HepG2 (cell line): ENCODE results near the gene DHRS1. TPM values are rescaled to one million over a fixed set of nuclear protein-coding genes. Genes with fewer than 3 reads are reported as not detected.

Experiments
- AGO2 ChIP-seq: fragments of 200-400 bp; formaldehyde crosslinking; optimal IDR thresholded peaks from 2 replicates; pipeline ENCODE3; 2017; ENCODE audit warnings: mild to moderate bottlenecking, low read depth, low read length, moderate library complexity
- ARNT ChIP-seq: fragments of 450-650 bp; IDR thresholded peaks from 2 replicates; pipeline ENCODE4 v1.6.1; 2017
- EP300 ChIP-seq, 3 experiments: sonication (generic) in 1 of 3; formaldehyde crosslinking in 1 of 3; IDR thresholded peaks; 2 replicates each; pipeline versions ENCODE4 v1.5.1 to v1.6.1; 2011 to 2020; ENCODE audit warnings: low read depth in 2 of 3, low read length in 2 of 3, borderline replicate concordance in 1 of 3, improper control_type of control experiment in 1 of 3, mild to moderate bottlenecking in 1 of 3, missing genetic modification reagents in 1 of 3, moderate library complexity in 1 of 3
- KAT7 ChIP-seq: IDR thresholded peaks from 2 replicates; pipeline ENCODE4 v1.6.1; 2018; ENCODE audit warnings: borderline replicate concordance, missing compliant biosample characterization
- NFIB ChIP-seq: sonication (generic); formaldehyde crosslinking; IDR thresholded peaks from 2 replicates; pipeline ENCODE4 v1.9.0; 2021; ENCODE audit warnings: missing genetic modification reagents, mild to moderate bottlenecking, borderline replicate concordance
- NPAS2 ChIP-seq: sonication (generic); formaldehyde crosslinking; IDR thresholded peaks from 2 replicates; pipeline ENCODE4 v1.8.0; 2022; ENCODE audit warnings: mild to moderate bottlenecking, missing genetic modification reagents, borderline replicate concordance
- PAWR ChIP-seq: sonication (generic); formaldehyde crosslinking; IDR thresholded peaks from 2 replicates; pipeline ENCODE4 v1.4.0; 2020; ENCODE audit warnings: missing genetic modification reagents, mild to moderate bottlenecking, borderline replicate concordance
- RARG ChIP-seq: sonication (generic); formaldehyde crosslinking; IDR thresholded peaks from 2 replicates; pipeline ENCODE4 v1.4.0; 2020; ENCODE audit warnings: low read depth, mild to moderate bottlenecking, missing genetic modification reagents
- REPIN1 ChIP-seq: sonication (generic); formaldehyde crosslinking; IDR thresholded peaks from 2 replicates; pipeline ENCODE4 v1.8.0; 2022; ENCODE audit warnings: missing genetic modification reagents, low read depth, mild to moderate bottlenecking, borderline replicate concordance
- ZBTB14 ChIP-seq: sonication (generic); formaldehyde crosslinking; IDR thresholded peaks from 2 replicates; pipeline ENCODE4 v1.4.0; 2020; ENCODE audit warnings: missing genetic modification reagents
- ZNF275 ChIP-seq: sonication (generic); formaldehyde crosslinking; IDR thresholded peaks from 2 replicates; pipeline ENCODE4 v1.8.0; 2022; ENCODE audit warnings: missing genetic modification reagents, mild to moderate bottlenecking, inconsistent platforms, borderline replicate concordance
- ZNF280B ChIP-seq: sonication (generic); formaldehyde crosslinking; IDR thresholded peaks from 2 replicates; pipeline ENCODE4 v1.5.0; 2020; ENCODE audit warnings: missing genetic modification reagents, mild to moderate bottlenecking, borderline replicate concordance
- ZNF510 ChIP-seq: sonication (generic); formaldehyde crosslinking; IDR thresholded peaks from 2 replicates; pipeline ENCODE4 v1.4.0; 2020; ENCODE audit warnings: low read depth, mild to moderate bottlenecking, missing genetic modification reagents
- ZNF512B ChIP-seq: sonication (generic); formaldehyde crosslinking; IDR thresholded peaks from 2 replicates; pipeline ENCODE4 v1.5.1; 2020; ENCODE audit warnings: missing genetic modification reagents, mild to moderate bottlenecking, borderline replicate concordance
- ZNF550 ChIP-seq: sonication (generic); formaldehyde crosslinking; IDR thresholded peaks from 2 replicates; pipeline ENCODE4 v1.4.0; 2020; ENCODE audit warnings: mild to moderate bottlenecking, missing genetic modification reagents, borderline replicate concordance
- ZNF652 ChIP-seq: IDR thresholded peaks from 2 replicates; pipeline ENCODE4 v1.6.1; 2016; ENCODE audit warnings: low read depth, borderline replicate concordance
- ZSCAN5A ChIP-seq: sonication (generic); formaldehyde crosslinking; IDR thresholded peaks from 2 replicates; pipeline ENCODE4 v1.8.0; 2022; ENCODE audit warnings: mild to moderate bottlenecking, missing genetic modification reagents, borderline replicate concordance
- polyA plus RNA-seq, 8 experiments: library from polyadenylated mRNA; depleted of rRNA in 3 of 8; stranded (reverse) in 7 of 8; unstranded in 1 of 8; fragments of >200 nt; fragmentation: Illumina TruSeq in 4 of 8; extraction: Trizol in 4 of 8; gene quantifications; 2 replicates each; pipeline versions ENCODE4 v1.2.1 to v1.2.3, GENCODE V29; 2011 to 2016; ENCODE audit warnings: low read depth in 4 of 8, missing spikeins in 1 of 8, mixed read lengths in 1 of 8; ENCODE audit not compliant: insufficient read depth in 1 of 8
- total RNA-seq, 5 experiments: library from RNA; depleted of rRNA; stranded (reverse); fragments of >200 nt; fragmentation: Illumina TruSeq; extraction: Trizol; gene quantifications; 2 replicates each; pipeline ENCODE4 v1.2.3, GENCODE V29; 2016; ENCODE audit warnings: low read depth in 1 of 5

Gene DHRS1
- total and polyA plus RNA-seq, 2 of the 13 experiments (the other 11 are each of a cell fraction or from before 2014, with no cell fraction given) = 49.8 to 60.8 TPM

- TF ChIP-seq ZNF275 (no peak), ZNF280B (no peak), AGO2 (peak; percentile 31), ZNF550 (no peak), ZNF510 (no peak), PAWR (CRISPR knock-in tag) (no peak), ZSCAN5A (CRISPR knock-in tag) (no peak), NFIB (0 out of 2 replicates have a peak, but pooled peaks have one; percentile 60), ZNF652 (no peak), RARG (0 out of 2 replicates have a peak, but pooled peaks have one; percentile 5), NPAS2 (no peak), EP300 (IDR thresholded peaks at IDR 0.05; ENCODE audit: low read depth in 2 of 2, low read length in 2 of 2) (no peak), EP300 (CRISPR knock-in tag; IDR thresholded peaks at IDR 0.05; ENCODE audit: borderline replicate concordance) (no peak), ZNF512B (CRISPR knock-in tag) (0 out of 2 replicates have a peak, but pooled peaks have one; percentile 27), ARNT (no peak), KAT7 (no peak), ZBTB14 (0 out of 2 replicates have a peak, but pooled peaks have one; percentile 10), REPIN1 (CRISPR knock-in tag) (no peak)
Observed at GRCh38 chr14:24269910-24270536, 29.6 kb downstream of the DHRS1 start (continued).
